ENCODE measurements around the gene KSR2.

The KSR2 gene

DNA sequence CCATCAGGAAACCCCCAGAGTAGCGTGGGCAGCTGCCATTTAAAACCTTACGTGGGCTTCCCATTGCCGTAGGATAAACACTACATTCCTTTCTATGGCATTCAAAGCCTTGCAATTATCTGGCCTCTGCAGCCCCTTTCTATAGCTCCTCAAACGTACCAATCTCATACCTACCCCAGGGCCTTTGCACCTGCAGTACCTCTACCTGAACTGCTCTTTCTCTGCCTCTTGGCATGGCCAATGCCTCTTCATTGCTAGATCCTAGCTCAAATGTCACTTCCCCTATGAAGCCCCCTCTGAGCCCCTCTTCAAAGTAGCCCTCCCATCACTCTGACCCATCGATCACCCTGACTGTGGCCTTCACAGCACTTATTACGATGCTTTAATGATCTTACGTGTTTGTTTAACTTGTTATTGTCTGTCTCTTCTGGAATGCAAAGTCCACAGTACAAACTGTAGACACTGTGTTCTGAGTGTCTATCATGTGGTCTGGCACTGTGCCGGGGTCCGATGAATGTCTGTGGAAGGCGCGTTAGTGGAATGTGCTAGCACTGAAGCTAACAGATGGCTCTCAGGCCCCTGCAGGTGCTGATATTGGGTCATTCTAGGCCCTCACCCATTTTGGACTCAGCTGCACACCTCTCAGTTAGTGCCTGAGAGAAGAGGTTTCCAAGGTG lies 450.1 kb downstream of the KSR2 start:
- DNase-seq = no peak

- DNase-seq = no peak
Measured at GRCh38 chr12:117517219-117517739, 451.5 kb downstream of the KSR2 start.

DNA sequence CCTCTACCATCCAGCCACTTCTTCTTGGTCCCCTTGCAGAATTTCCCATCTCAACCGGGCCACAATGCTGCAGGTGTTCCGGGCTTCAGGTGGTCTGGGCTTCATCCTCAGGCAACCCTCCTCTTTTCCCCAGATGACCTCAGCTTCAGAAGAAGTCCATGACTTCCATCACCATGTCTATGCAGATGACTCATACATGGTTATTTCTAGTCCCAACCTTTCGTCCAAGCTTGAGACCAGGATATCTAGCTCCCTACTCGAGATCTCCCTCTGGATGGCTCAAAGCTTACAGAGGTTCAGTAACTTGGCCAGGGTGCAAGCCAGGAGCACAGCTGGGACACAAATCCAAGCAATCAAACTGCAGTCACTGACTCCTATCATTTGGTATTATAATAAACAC lies 452.8 kb downstream of the KSR2 start:
- no peak for DNase-seq

DNA sequence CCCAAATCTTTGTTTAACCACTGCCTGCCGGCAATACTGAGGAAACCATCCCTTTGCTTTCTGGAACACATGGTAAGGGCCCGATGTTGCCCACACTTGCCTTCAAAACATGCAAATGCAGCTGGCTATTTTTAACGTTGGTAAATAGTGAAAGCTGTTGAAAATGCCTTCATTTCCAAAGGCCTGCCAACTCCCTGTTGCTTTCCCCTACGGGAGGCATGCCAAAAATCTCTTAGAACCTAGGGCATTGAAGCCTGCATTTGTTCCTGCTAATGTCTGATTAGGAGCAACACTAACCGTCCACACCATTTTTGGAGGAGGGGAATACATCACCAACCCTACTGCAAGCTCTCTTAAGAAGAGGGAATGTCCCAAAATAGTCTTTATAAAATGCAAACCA lies 454.8 kb downstream of the KSR2 start:
- DNase-seq = no peak

DNA sequence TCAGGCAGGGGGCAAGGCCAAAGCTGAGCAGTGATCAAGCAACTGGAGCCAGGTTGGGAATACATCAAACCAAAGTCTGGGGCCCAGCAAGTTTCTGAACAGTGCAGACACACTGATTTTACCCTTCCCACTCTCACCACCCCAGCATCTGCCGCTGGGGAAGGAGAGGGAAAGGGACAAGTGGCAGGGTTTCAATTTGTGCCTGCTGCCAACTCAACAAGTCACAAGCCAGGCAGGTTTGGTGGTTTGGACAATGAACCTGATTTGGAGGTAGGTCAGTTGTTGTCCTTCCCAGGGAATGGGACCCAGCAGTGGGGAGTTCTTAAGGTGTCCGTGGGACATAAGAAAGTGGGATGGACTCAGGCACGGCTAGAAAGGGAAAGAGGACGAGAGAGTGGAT lies 455.4 kb downstream of the KSR2 start:
- no peak for DNase-seq

DNA sequence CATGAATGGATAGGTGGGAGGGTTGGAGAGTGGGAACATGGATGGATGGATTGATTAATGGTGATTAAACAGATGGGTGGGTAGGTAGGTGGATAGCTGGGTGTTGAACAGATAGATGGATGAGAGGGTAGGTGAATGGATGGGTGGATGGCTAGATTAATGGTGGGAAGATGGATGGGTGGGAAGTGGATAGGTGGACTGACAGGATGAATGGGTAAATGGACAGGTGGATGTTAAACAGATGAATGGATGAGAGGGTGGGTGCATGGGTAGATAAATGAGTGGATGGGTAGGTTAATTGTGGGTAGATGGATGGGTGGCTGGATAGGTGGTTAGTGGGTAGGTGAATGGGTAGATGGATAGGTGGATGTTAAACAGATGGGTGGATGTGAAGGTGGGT lies 460.3 kb downstream of the KSR2 start:
- no peak for DNase-seq

- no peak for DNase-seq
Measured at GRCh38 chr12:117507548-117507947, 461.2 kb downstream of the KSR2 start.

- DNase-seq = no peak
Measured at GRCh38 chr12:117506333-117506732, 462.5 kb downstream of the KSR2 start.

- no peak for DNase-seq
Measured at GRCh38 chr12:117502633-117503032, 466.2 kb downstream of the KSR2 start.

- no peak for DNase-seq
Measured at GRCh38 chr12:117502233-117502632, 466.6 kb downstream of the KSR2 start.

DNA sequence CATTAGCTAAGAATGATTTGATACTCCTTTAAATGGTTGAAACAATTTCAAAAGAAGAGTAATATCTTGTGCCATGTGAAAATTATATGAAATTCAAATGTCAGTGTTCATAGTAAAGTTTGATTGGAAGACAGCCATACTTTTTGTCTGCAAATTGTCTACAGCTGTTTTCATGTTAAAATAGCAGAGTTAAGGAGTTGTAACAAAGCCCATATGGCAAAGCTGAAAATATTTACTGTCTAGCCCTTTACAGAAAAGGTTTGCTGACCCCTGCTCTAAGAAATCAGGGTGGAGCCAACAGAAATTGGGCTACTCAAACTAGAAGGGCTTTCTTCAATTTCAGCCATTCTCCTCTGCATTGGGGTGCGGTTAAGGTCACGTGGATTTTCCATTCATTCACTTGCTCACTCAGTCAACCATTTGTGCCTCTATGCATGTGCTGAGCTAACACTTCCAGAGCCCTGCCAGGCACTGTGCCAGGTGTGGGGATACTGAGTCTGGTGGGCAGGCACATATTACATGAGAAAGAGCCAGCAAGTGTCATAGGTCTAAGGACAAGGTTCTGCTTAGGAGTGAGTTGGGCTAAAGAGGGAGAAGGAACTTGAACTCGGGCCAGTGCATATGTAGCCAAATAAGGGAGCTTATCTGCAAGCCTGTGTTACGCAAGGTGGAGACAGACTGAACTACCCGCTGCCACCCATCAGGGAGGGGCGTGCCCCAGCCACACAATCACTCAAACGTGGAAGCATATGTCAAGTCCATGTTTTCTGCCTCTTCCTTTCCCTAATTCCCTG lies 467.5 kb downstream of the KSR2 start:
- DNase-seq = no peak

DNA sequence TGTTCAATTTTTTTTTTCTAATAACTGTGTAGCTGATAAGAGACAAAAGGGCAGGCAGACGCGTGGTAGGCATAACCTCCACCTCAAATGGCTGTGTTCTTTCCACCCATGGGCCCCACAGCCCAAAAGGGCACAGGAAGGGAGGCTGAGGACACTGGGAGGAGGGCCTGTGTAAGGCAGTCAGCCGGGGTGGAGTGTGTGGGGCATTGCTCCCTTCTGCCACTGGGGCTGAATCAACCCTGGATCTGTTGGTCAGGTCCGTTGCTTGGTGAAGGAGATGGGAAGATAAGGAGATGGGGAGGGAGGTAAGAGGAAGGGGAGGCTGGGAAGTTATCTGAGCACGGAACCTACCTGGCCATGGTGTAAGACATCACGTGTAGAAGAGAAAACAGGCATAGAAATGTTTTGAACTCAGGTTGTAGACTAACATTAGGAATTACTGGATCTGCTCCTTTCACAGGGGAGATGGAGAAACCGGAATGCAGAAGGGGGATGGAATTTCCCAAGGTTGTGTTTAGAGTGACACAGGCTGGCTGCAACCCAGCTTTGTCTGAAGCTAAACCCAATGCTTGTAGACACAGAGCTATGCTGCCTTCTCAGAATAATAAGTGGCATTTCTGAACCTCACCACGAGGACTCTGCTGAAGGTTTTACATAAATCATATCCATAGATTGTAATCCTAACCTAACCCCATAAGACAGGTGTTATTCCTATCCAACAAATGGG lies 468.9 kb downstream of the KSR2 start:
- DNase-seq = no peak

GRCh38 chr12:117498880-117499279 lies 469.9 kb downstream of the KSR2 start:
- no peak for DNase-seq

GRCh38 chr12:117498256-117498655 lies 470.5 kb downstream of the KSR2 start:
- DNase-seq = no peak

- DNase-seq = no peak
Measured at GRCh38 chr12:117497407-117497806, 471.4 kb downstream of the KSR2 start.

DNA sequence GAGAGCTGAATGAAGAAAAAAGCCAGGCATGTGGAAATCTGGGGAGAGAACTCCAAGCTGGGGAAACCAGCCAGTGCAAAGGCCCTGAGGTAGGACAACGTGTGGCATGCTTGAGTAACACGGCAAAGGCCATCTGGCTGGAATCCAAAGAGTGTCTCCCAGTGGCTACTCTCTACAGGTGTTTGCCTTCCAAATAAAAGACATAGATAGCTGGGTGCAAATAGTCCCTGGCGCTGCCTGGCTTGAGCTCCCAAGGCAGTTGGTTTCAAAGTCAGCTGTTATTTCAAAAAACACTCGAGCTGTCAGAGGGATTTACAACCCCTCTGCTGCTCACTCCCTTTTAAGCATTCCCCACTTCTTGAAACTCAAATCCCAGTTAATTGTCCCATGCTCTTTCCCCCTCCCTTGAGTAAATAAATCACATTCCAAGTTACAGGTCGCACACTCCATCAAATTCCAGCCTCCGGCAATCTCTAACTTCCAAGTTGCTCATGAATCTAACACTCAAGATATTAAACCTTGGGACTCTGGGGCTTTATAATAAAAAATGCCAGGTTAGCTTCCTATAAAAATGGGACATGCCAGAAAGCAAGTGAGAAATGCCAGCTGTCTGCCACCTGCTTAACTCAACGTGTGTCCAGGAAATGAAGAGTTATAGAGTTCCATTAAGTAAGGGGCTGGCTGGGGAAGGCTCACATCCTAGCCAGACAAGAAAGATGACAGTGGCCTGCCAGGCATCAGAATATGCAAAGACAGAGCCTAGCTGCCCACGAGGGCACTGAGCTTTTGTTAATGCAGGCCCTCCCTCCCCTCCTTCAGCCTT lies 473.7 kb downstream of the KSR2 start:
- DNase-seq = no peak

DNA sequence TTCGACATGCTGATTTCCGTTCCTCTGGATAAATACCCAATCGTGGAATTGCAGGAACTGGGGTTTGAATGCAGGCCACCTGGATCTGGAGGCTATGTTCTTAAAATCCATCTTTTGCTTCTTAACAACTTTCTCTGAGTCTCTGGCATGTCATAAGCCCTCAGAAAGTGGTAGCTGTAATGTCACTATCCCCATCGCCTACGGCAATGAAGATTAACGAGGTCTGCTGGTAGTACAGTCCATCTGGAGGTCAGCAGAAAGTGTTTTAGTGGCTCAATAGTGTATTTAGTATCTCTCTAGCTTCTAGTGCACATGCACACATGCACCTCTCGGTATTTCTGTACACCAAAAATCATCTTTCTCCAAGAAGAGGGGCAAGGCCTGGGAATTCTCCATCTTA lies 477.1 kb downstream of the KSR2 start:
- no peak for DNase-seq

DNA sequence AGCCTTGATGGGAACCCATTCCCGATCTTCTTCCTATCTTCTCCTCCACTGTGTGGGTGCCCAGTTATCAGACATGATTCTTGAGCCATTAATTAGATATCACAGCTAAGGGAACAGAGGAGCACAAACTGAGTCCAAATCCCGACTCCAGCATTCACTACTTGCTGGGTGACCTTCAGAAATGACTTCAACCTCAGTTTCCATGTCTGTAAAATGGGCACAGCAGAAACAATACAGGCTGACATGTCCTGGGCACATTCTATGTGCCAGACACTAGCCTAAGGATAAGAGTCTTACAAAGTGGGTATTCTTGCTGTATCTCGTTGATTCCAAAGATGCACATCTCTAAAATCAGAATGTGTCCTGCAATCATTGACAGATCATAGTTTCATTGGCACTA lies 478.7 kb downstream of the KSR2 start:
- no peak for DNase-seq

DNA sequence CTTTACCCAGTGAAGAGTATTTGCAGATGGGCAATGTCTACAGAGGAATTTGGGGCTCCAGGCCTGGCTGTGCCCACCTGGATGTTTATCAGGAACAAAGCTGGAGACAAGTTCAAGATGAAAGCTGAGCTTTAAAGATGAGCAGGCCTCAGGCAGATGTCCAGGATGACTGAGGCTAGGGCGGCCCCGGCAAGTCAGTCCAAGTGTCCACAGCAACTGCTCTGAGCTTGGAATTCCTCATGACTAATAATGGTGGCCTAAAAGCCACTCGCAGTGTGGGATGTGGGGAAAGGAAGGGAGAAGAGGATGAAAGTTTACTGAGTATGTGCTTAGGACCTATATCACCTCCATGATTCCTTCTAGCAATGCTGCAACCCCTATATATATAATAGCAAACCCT lies 479.1 kb downstream of the KSR2 start:
- DNase-seq = no peak

DNA sequence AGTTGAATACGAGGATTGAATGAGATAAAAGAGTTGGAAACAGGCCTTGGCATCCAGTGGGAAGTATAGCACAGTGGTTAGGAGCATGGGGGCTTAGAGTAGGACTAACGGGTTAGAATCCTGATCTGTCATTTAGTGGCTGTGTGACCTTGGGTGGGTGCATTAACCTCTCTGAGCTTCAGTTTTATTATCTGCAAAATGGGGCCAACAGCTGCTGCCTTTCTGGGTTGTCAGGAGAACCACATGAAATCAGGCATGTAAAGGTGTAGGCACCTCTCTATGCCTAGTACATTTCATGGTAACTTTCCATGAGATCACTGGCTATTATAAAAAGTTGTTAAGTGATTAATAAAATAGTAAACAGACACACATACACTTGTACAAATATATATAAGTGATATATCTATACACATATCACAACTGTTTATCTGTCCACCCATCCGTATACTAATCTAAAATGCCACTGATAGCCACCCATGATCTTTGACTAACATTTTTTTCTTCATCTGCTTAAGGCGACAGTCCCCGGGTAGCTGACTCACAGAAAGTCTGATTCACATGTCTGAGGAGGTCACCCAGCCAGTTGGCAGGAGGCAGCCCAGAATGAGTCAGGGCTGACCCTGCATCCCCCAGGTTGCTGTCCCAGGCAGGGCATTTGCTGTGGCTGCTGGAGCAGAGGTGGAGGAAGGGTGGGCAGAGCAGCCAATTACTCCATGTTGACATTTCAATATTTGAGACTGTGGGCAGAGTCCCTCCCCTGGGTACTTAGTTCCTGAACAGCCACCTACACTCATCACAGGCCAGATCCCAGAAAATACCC lies 481.7 kb downstream of the KSR2 start:
- no peak for DNase-seq

DNA sequence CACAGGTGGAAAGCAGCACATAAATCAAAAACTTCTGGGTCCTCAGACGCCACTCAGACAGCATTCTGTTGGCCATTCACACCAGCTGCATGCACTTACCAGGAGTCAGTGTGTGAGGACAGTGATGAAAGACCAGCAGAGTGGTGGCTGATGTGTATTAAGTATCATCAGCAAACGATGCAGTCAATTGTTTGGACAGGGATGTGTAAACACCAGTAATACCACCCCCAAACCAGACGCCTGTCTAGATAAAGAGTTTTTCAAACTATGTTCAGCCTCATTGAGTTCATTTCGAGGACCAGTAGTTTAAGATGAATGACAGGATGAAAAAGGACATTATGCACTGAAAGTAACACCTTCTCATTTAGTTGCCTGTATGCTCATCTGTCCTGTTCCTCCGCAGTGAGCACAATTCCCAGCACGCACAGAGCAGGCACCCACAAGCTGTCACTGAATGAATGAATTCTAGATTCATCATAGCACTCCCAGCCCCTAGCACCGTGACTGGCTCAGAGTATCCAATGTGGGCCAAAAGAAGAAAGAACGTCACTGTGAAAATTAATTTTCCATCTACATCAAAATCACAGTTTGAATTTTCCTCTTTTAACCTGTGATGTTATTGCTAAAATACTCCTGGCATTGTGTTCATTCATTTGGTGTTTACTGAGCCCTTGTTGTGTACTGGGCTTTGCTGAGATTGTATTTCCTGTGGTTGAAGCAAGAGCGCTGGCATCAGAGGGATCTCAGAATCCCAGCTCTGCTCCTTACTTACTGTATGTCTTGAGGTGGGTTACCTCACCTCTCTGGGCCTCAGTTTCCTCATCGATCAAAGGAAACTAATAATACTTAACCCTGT lies 482.6 kb downstream of the KSR2 start:
- no peak for DNase-seq
